NB4 (cell line): ENCODE data around the gene PHACTR1.

Experiments used
- CTCF ChIP-seq: IDR thresholded peaks from one replicate; pipeline ENCODE4 v1.5.1; 2012; ENCODE audit warnings: low read depth, low read length
- MAX ChIP-seq: IDR thresholded peaks from 2 replicates; pipeline ENCODE4 v1.6.1; 2011; ENCODE audit warnings: low read depth, low read length
- POLR2A ChIP-seq: IDR thresholded peaks from 2 replicates; pipeline ENCODE4 v1.6.1; 2011; ENCODE audit warnings: mild to moderate bottlenecking; ENCODE audit not compliant: insufficient read length; ENCODE audit errors: extremely low read depth

- TF ChIP-seq CTCF (no peak), POLR2A (no peak), MAX (no peak)
These were observed 409.3 kb downstream of the PHACTR1 start for GRCh38 chr6:13125841-13126240.
